Cardiac septum (tissue), 1 donor: ENCODE results near the gene VAPA. TPM values are rescaled to one million over a fixed set of nuclear protein-coding genes. Genes with fewer than 3 reads are reported as not detected.

Experiments used
- DNase-seq: peaks from one replicate; pipeline ENCODE4 v3.0.0-alpha.2; 2020; ENCODE audit warnings: low spot score
- intact Hi-C: fragments of 100-400 bp; cut with DNase I; formaldehyde crosslinking; loops from one replicate; pipeline ENCODE4 v1.14.0; 2022
- total RNA-seq: library from RNA; stranded (reverse); fragmentation: NEBNext Ultra II Directional; extraction: Animal tissue kit (Norgen Biotek cat#: 25700); gene quantifications from one replicate; pipeline ENCODE4 v1.2.1, GENCODE V29; 2021
- donor health status: DM: no; HTN: no; CAD: no.

The VAPA gene
- total RNA-seq, 1 donor from 2014 or later, result 232 TPM

DNA sequence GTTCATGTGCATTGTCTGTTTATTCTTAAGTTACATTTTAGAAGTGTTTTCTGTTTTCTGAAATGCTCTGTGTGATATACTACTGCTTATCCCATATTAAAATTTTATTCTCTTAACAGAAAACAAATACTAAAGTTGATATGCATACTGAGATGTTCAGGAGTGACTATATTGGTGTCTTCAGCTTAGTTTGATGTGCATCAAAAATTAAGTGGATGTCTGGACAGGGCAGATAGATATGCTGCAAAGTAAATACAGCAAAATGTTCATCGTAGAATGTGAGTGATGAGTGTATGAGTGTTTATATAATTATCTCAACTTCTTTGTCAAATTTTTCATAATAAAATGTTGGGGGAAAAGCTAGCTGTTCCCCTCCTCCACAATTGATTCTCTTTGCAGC, 13.2 kb downstream of the VAPA start:
- intact Hi-C loops, result no loop called here
- no peak for DNase-seq

GRCh38 chr18:9927392-9928063, 13.7 kb downstream of the VAPA start:
- DNase-seq, result no peak
- intact Hi-C loops, result no loop called here

- intact Hi-C loops, result no loop called here
- no peak for DNase-seq
Observed at GRCh38 chr18:9928646-9929259, 14.9 kb downstream of the VAPA start.

DNA sequence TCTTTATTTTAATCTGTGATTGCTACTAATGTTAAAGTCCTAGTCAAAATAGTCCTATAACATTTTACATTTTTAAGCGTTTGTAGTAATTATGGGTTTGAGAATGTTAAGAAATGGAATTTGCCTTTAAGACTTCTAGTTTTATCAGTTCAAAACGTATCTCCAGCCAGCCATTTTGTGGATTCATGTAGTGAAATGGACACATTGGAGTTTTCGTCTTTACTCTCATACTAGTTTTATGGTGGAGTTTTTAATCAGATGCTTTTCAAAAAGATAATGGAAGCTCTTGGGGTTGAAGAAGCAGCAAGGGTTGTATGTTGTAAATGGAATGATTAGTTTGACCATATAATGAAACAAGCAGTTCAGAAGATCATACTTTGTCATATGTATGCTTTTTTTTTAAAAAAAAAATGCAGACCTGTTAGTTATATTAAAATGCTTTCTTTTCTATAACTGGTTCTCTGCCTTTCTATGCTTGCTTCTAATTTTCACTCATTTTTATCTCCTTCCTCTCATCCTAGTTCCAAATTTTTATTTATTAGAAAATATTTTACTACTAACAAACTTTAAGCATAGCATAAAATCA, 16.6 kb downstream of the VAPA start:
- intact Hi-C loops, result no loop called here
- no peak for DNase-seq

- DNase-seq, result no peak
- intact Hi-C loops, result no loop called here
Observed at GRCh38 chr18:9931146-9931545, 17.3 kb downstream of the VAPA start.

GRCh38 chr18:9931678-9932077, 17.9 kb downstream of the VAPA start:
- intact Hi-C loops, result no loop called here
- DNase-seq, result no peak

DNA sequence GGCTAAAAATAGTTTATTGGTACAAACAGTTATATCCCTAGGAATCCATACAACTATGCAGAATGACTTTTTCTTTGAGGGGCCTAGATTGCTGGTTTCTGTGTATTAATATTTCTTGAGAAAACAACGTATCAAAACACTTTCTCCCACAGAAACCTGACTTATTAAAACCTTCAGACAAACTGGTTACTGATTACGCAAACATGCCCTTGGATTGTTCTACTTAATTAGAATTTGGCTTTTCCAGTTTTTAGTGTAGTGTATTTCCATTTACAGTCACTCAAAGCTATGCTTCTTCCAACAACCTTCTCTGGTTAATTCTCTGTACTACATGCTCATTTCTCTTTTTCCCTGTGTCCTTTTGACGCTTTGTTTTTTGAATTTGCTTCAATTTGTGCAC, 20.0 kb downstream of the VAPA start:
- intact Hi-C loops, result no loop called here
- no peak for DNase-seq

DNA sequence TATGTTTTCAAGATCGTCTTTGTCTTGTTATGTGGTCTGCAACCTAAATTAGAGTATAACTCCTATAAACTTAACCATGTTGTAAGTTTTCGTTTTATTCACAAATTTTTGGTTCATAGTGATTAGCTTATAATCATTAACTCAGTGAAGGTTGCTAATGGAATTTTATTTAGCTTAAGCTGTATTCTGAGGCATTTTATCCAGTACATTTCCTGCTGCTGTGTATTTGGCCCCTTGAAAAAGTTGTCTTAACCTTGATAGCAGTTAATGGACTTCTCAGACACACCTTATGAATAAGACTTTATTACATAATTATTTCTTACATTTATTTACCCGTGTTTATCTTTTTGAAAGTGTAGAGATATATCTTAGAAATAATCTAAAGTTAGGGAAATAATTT, 20.5 kb downstream of the VAPA start:
- intact Hi-C loops, result no loop called here
- DNase-seq, result no peak

DNA sequence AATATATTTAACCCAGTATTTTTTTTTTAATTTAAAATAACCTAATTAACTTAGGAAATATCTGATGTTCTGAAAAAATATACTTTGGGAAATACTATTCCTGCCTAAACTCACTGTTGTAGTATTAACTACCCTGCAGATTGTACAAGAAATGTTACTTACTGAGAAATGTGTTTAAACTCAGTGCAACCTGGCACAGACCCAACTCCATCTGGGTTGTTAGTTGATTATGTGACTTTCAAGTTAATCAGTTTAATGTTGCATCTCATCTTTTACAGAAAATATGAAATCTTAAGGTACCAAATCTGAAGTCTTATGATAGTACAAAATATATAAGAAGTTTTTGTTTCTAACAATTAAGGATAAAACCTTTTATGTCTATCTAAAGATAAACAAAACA, 27.3 kb downstream of the VAPA start:
- intact Hi-C loops, result no loop called here
- no peak for DNase-seq

DNA sequence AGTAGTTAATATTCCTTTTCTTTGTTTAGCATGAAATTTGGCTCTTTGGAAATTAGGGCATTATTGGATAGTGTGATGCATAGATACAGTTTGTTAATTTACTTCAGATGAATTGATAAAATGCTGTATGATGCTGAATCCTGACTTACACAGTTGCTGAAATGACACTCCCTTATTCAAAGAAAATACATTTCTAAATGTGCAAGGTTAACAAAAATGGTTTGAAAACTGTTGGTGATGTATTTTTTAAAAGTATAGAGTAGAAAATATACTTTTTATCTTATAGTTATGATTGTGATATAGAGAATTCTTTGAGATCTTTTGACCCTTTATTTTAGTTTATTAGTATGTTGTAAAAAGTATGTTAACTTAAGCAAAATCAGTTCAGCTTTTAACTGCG, 27.8 kb downstream of the VAPA start:
- intact Hi-C loops, result no loop called here
- no peak for DNase-seq

GRCh38 chr18:9943311-9943710, 29.5 kb downstream of the VAPA start:
- intact Hi-C loops, result no loop called here
- DNase-seq, result no peak

- intact Hi-C loops, result no loop called here
- DNase-seq, result no peak
Observed at GRCh38 chr18:9944805-9945204, 31.0 kb downstream of the VAPA start.

DNA sequence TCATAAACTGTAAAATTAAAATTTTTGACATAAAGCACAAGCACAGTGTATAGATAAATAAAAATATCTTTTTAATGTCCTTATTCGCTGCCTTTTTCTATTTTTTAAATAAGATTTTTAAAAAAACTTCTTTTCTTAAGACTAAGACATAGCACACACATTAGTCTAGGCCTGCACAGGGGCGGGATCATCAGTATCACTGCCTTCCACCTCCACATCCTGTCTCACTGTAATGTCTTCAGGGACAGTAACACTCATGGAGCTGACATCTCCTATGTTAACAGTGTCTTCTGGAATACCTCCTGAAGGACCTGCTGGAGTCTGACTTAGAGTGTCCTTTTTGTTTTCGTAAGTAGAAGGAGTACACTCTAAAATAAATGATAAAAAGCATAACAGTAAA, 33.0 kb downstream of the VAPA start:
- intact Hi-C loops, result no loop called here
- no peak for DNase-seq

GRCh38 chr18:9947248-9947647, 33.4 kb downstream of the VAPA start:
- no peak for DNase-seq

GRCh38 chr18:9949315-9949714, 35.5 kb downstream of the VAPA start:
- intact Hi-C loops, result no loop called here
- no peak for DNase-seq

More at GRCh38 chr18:9947248-9947647, 33.4 kb downstream of the VAPA start:
- intact Hi-C loops, result no loop called here

DNA sequence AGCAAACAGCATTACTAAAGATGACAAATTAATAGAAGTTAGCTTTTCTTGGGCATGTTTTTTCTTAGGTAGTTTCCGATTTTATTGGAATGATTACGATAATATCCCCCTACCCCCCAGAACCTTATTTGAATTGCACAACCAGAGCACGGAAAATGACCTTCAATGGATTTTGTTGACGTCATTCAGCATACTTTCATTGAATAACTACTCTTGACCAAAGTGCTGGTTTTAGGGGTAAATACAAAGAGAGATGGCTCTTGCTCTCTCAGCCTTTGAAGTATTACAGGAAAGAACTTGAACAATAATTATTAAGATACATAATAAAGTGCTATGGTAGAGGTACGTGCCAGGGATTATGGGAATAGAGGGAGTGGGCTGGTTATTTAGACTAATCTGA, 36.0 kb downstream of the VAPA start:
- intact Hi-C loops, result loop anchor here (5.0 to 10.0 kb wide), 4 partner anchors 138 to 375 kb away; partner anchors contain the start of genes PPP4R1 and RAB31
- DNase-seq, result no peak

- intact Hi-C loops, result loop anchor here (5.0 to 10.0 kb wide), 4 partner anchors 138 to 376 kb away; partner anchors contain the start of genes PPP4R1 and RAB31
- DNase-seq, result no peak
Observed at GRCh38 chr18:9950289-9951016, 36.6 kb downstream of the VAPA start.

DNA sequence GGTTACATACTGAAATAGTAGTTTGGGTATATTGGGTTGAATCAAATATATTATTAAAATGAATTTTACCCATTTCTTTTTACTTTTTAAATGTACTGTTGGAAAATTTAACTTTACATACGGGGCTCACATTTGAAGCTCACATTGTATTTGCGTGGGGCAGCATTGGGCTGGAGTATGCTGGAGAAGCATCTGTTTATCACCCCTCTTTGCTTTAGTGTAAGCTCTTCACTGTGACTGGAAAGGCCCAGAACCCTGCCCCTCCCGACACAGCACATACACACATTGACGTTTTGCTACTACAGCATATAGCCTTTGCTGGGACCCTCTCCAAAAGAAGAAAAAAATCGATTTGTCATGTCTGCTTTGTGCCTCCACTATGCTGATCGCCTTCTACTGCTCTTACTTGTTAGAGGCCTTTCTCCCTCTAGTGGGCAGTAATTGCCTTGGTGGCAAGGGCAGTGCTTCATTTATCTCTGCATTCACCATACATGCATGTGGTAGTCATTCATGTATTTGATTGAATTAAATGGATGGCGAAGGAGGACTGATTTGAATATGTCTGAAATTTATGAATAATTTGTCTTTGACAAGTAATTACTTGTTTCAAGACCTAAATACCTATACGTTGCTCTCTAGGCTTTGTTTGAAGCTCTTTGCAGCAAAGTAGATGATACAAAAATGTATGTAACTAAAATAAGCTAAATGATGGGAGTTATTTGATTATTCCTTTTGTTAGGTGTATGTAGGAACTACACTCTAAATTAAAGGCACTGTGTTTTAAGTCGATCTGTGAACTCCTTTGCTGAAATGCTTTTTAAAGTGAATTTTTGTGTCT, 37.4 kb downstream of the VAPA start:
- intact Hi-C loops, result loop anchor here (5.0 to 10.0 kb wide), 4 partner anchors 139 to 376 kb away; partner anchors contain the start of genes PPP4R1 and RAB31
- DNase-seq, result no peak

- intact Hi-C loops, result loop anchor here (5.0 to 10.0 kb wide), 4 partner anchors 141 to 378 kb away; partner anchors contain the start of genes PPP4R1 and RAB31
- DNase-seq, result no peak
Observed at GRCh38 chr18:9952633-9953416, 39.0 kb downstream of the VAPA start.
